GM12878 (cell line): ENCODE results near the gene LANCL2. TPM values are rescaled to one million over a fixed set of nuclear protein-coding genes. Genes with fewer than 3 reads are reported as not detected.

Source experiments
- ATAC-seq: fragments of 200-7000 bp; cut with Tn5 transposase; 3 replicates; pipeline ENCODE4 v1.9.1; 2020; ENCODE audit warnings: mild to moderate bottlenecking, moderate library complexity
- BruUV-seq: library from RNA; stranded (reverse); fragments of 400-500 nt; replicated peaks from 2 replicates; lab custom pipeline; 2021; lab: Mats Ljungman, UMichigan
- CTCF ChIA-PET: fragments of 300-600 bp; sonication (Branson Sonifier 250); formaldehyde crosslinking; extraction: SDS; loops from one replicate; lab custom pipeline; 2021; ENCODE audit warnings: inconsistent platforms; lab: Yijun Ruan, JAX
- POLR2A ChIA-PET: fragments of 350-600 bp; formaldehyde crosslinking; extraction: SDS; loops from one replicate; lab custom pipeline; 2021; ENCODE audit warnings: inconsistent platforms; lab: Charles Lee
- RAD21 ChIA-PET: fragments of 300-600 bp; sonication (Branson Sonifier 250); formaldehyde crosslinking; loops from one replicate; lab custom pipeline; 2023; ENCODE audit warnings: antibody characterized with exemption; ENCODE audit not compliant: unreplicated experiment; lab: Charles Lee
- SMC1A ChIA-PET: fragments of 300-600 bp; sonication (Branson Sonifier 250); formaldehyde crosslinking; loops from one replicate; lab custom pipeline; 2023; ENCODE audit not compliant: unreplicated experiment, uncharacterized antibody; lab: Charles Lee
- DNase-seq: peaks from one replicate; pipeline ENCODE4 v3.0.0-alpha.2; 2011; ENCODE audit warnings: low read depth, low spot score
- FAIRE-seq: peaks from 3 replicates; lab custom pipeline; 2011; peaks lifted over from hg19 to GRCh38; lab: Jason Lieb, UNC
- H2AFZ ChIP-seq: 2 replicates; pipeline ENCODE4 v1.6.0; 2011; ENCODE audit warnings: low read depth, low read length, control low read depth; ENCODE audit not compliant: control insufficient read depth
- H3K27ac ChIP-seq: 2 replicates; pipeline ENCODE4 v1.5.1; 2011; ENCODE audit warnings: control low read depth; ENCODE audit not compliant: control insufficient read depth, insufficient read depth
- H3K27me3 ChIP-seq, 2 experiments: replicated peaks in 1 of 2; 2 replicates each; pipeline versions ENCODE4 v1.6.0 to v1.6.1; 2011; ENCODE audit warnings: low read length in 1 of 2; ENCODE audit not compliant: control insufficient read depth in 2 of 2, insufficient read depth in 2 of 2
- H3K36me3 ChIP-seq, 2 experiments: 2 replicates each; pipeline ENCODE4 v1.5.1; 2011; ENCODE audit warnings: low read length in 1 of 2; ENCODE audit not compliant: control insufficient read depth in 2 of 2, insufficient read depth in 2 of 2
- H3K4me1 ChIP-seq: 2 replicates; pipeline ENCODE4 v1.6.1; 2011; ENCODE audit warnings: mild to moderate bottlenecking, low read length, moderate library complexity, mixed read lengths; ENCODE audit not compliant: control insufficient read depth, insufficient read depth
- H3K4me2 ChIP-seq: 2 replicates; pipeline ENCODE4 v1.6.0; 2011; ENCODE audit warnings: control low read depth; ENCODE audit not compliant: control insufficient read depth, insufficient read depth
- H3K4me3 ChIP-seq: fragments of 200-600 bp; sonication (generic); 2 replicates; pipeline ENCODE4 v1.5.1; 2016
- H3K79me2 ChIP-seq: 2 replicates; pipeline ENCODE4 v1.6.0; 2011; ENCODE audit warnings: low read length; ENCODE audit not compliant: control insufficient read depth, insufficient read depth
- H3K9ac ChIP-seq: 2 replicates; pipeline ENCODE4 v1.8.0; 2011; ENCODE audit warnings: low read length, control low read depth, mixed read lengths; ENCODE audit not compliant: control insufficient read depth, insufficient read depth
- H3K9me3 ChIP-seq: replicated peaks from 3 replicates; pipeline ENCODE4 v1.5.1; 2011; ENCODE audit warnings: mild to moderate bottlenecking, low read length; ENCODE audit not compliant: control insufficient read depth, insufficient read depth
- H4K20me1 ChIP-seq: 2 replicates; pipeline ENCODE4 v1.6.0; 2011; ENCODE audit not compliant: control insufficient read depth, insufficient read depth
- ASH2L ChIP-seq: fragments of 300-600, 200-600 bp; sonication (generic); IDR thresholded peaks from 2 replicates; pipeline ENCODE4 v1.6.1; 2017; ENCODE audit warnings: low read depth, mild to moderate bottlenecking, borderline replicate concordance
- BACH1 ChIP-seq: fragments of 450-650 bp; IDR thresholded peaks from 2 replicates; pipeline ENCODE4 v1.6.1; 2017; ENCODE audit warnings: mild to moderate bottlenecking, borderline replicate concordance
- CBFB ChIP-seq: IDR thresholded peaks from 2 replicates; pipeline ENCODE4 v1.6.1; 2016; ENCODE audit warnings: antibody characterized with exemption, low read depth
- CREM ChIP-seq: IDR thresholded peaks from 2 replicates; pipeline ENCODE4 v1.6.1; 2014; ENCODE audit warnings: antibody characterized with exemption, low read depth
- HDAC6 ChIP-seq: fragments of 200-600 bp; sonication (generic); IDR thresholded peaks from one replicate; pipeline ENCODE4 v1.8.0; 2017; ENCODE audit warnings: antibody characterized with exemption; ENCODE audit not compliant: unreplicated experiment
- MEF2B ChIP-seq: fragments of 450-650 bp; IDR thresholded peaks from 2 replicates; pipeline ENCODE4 v1.6.1; 2018; ENCODE audit warnings: mild to moderate bottlenecking, moderate library complexity; ENCODE audit not compliant: partially characterized antibody, poor library complexity, severe bottlenecking
- MYC ChIP-seq: IDR thresholded peaks from 2 replicates; pipeline ENCODE4 v1.6.1; 2011; ENCODE audit warnings: mild to moderate bottlenecking, low read length, moderate library complexity, inconsistent platforms; ENCODE audit not compliant: insufficient read depth, insufficient replicate concordance, insufficient read length, severe bottlenecking
- NFIC ChIP-seq: IDR thresholded peaks from 2 replicates; pipeline ENCODE4 v1.6.1; 2012; ENCODE audit warnings: low read depth, mild to moderate bottlenecking, inconsistent platforms, low read length, moderate library complexity
- NR2F1 ChIP-seq: fragments of 450-650 bp; conservative IDR thresholded peaks from 2 replicates; pipeline ENCODE4 v1.6.1; 2017; ENCODE audit warnings: mild to moderate bottlenecking
- RB1 ChIP-seq: fragments of 450-650 bp; formaldehyde crosslinking; IDR thresholded peaks from 2 replicates; pipeline ENCODE4 v1.6.1; 2017; ENCODE audit warnings: mild to moderate bottlenecking, borderline replicate concordance
- SIX5 ChIP-seq: IDR thresholded peaks from 2 replicates; pipeline ENCODE4 v1.6.1; 2011; ENCODE audit warnings: mild to moderate bottlenecking, low read depth, low read length, moderate library complexity; ENCODE audit not compliant: severe bottlenecking
- SRF ChIP-seq, 2 experiments: IDR thresholded peaks; 2 replicates each; pipeline ENCODE4 v1.6.1; 2011; ENCODE audit warnings: low read depth in 2 of 2, low read length in 2 of 2, mild to moderate bottlenecking in 1 of 2, moderate library complexity in 1 of 2
- TARDBP ChIP-seq: IDR thresholded peaks from 2 replicates; pipeline ENCODE4 v1.6.1; 2016; ENCODE audit warnings: borderline replicate concordance
- TCF3 ChIP-seq: IDR thresholded peaks from 2 replicates; pipeline ENCODE4 v1.6.1; 2012; ENCODE audit warnings: low read depth, mild to moderate bottlenecking, low read length, borderline replicate concordance; ENCODE audit not compliant: insufficient read depth
- YBX1 ChIP-seq: fragments of 450-650 bp; IDR thresholded peaks from 2 replicates; pipeline ENCODE4 v1.6.1; 2016; ENCODE audit warnings: antibody characterized with exemption
- ZNF207 ChIP-seq: fragments of 450-650 bp; IDR thresholded peaks from 2 replicates; pipeline ENCODE4 v1.6.1; 2014; ENCODE audit warnings: antibody characterized with exemption, mild to moderate bottlenecking, borderline replicate concordance
- WGBS: methylation state at CpG from one replicate; pipeline ENCODE4 v1.1.6; 2016; ENCODE audit warnings: low lambda C conversion rate; ENCODE audit not compliant: insufficient replicate concordance, insufficient coverage; ENCODE audit errors: missing lambda C conversion rate; 5-methylcytosine and 5-hydroxymethylcytosine counted together
- in situ Hi-C: fragments of 300-500 bp; cut with MboI; formaldehyde crosslinking; loops from 9 replicates; pipeline ENCODE4 v1.14.3; 2018; ENCODE audit warnings: mixed read lengths
- intact Hi-C: fragments of 100-400 bp; cut with micrococcal nuclease; formaldehyde crosslinking; loops from one replicate; pipeline ENCODE4 v1.14.2; 2022; ENCODE audit not compliant: unreplicated experiment
- polyA plus RNA-seq, 11 experiments: library from polyadenylated mRNA; depleted of rRNA in 4 of 11; unstranded in 6 of 11; stranded (reverse) in 5 of 11; fragments of >200 nt; fragmentation: Nextera tagmentation in 4 of 11; fragmentation: Illumina TruSeq in 1 of 11; extraction: Ambion mirVana in 4 of 11; extraction: Trizol in 1 of 11; gene quantifications; 1 replicate in 1 of 11; 2 replicates in 10 of 11; pipeline versions ENCODE4 v1.2.1 to v1.2.3, GENCODE V29; 2011 to 2016; ENCODE audit warnings: inconsistent platforms in 2 of 11, missing spikeins in 2 of 11, low read depth in 1 of 11
- total RNA-seq, 4 experiments: library from RNA; depleted of rRNA in 3 of 4; stranded (reverse); fragments of >200 nt in 3 of 4; fragmentation: Illumina TruSeq in 1 of 4; extraction: Trizol in 1 of 4; gene quantifications; 2 replicates each; pipeline versions ENCODE4 v1.2.1 to v1.2.3, GENCODE V29; 2013 to 2021
- TF ChIP-seq, protein P1 (sequence below): IDR thresholded peaks from 2 replicates; pipeline ENCODE4 v1.6.1; 2011; ENCODE audit warnings: low read depth, mild to moderate bottlenecking, low read length, moderate library complexity, borderline replicate concordance; ENCODE audit errors: extremely low read depth
- TF ChIP-seq, protein P2 (sequence below): fragments of 450-650 bp; IDR thresholded peaks from 2 replicates; pipeline ENCODE4 v1.6.1; 2017; ENCODE audit warnings: mild to moderate bottlenecking, moderate library complexity

The LANCL2 gene
- total and polyA plus RNA-seq, 10 of the 15 experiments (the other 5 are each of a cell fraction or from before 2014, with no cell fraction given), result 8.1 to 28.6 (median 16.4) TPM

DNA sequence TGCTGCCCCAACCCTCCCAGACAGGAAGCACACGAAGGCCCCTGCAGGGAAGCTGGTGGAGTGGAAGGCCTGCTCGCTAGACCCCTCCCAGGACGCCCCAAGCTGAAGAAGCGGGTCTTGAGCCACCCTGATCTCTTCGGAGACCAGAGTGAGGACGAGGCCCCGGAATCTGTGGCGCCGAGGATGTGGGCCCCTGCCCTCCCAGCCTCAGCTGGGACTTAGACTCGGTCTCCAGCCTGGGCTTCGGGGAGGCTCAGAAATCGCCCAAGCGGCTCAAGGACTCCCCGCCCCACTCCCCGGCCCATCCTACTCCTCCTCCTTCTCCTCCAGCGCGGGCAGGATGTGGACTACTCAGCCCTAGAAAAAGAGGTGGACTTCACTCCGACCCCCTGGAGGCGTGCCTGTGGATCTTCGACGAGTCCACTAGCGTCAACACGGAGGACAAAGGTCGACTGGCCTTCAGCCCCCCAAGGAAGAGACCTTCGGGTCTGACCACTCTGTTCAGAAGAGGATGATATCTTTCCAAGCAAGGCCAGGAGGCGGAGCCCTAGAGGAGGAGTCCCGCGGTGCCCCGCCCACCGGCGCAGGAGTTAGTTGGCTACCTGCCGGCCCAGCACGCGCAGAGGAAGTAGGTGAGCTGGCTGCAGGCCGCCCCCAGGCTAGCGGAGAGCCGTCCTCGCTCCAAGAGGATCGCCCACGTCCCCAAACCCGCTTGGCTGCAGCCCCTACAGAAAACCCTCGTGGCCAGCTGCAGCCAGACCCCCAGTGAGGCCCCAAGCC lies 21.9 kb upstream of the LANCL2 start:
- no peak overlapping the region for H3K27ac ChIP-seq
- FAIRE-seq (no peak), ATAC-seq (no peak), DNase-seq (no peak)
- ChIA-PET POLR2A (no interaction called here), CTCF (no interaction called here), RAD21 (no interaction called here), SMC1A (no interaction called here)
- H3K27me3 ChIP-seq, result no peaks in the 10 kb centered on the region
- H3K9me3 ChIP-seq, result no peaks in the 10 kb centered on the region; the same call in 2 of the 3 replicates
- H3K36me3 ChIP-seq, result no peaks in the 10 kb centered on the region
- WGBS, result 79% methylated on average over 36 of the region's 42 CpGs
- H3K4me2 ChIP-seq, result no peak overlapping the region
- H3K9ac ChIP-seq, result no peak overlapping the region
- no TSS peak for BruUV-seq
- no peak overlapping the region for H3K4me3 ChIP-seq
- no peaks in the 10 kb centered on the region for H4K20me1 ChIP-seq
- H3K4me1 ChIP-seq, result no peaks in the 10 kb centered on the region
- H2AFZ ChIP-seq, result no peak overlapping the region
- intact Hi-C loops (no loop called here), in situ Hi-C loops (no loop called here)
- H3K79me2 ChIP-seq, result no peaks in the 10 kb centered on the region
- TF ChIP-seq RB1 (no peak), NFIC (no peak), BACH1 (no peak), ASH2L (no peak), TCF3 (no peak), TARDBP (no peak), CREM (no peak), ZNF207 (no peak), SRF (IDR thresholded peaks at IDR 0.05; ENCODE audit: low read depth in 2 of 2, low read length in 2 of 2) (no peak), CBFB (no peak), HDAC6 (no peak), SIX5 (no peak), MYC (no peak), YBX1 (no peak), MEF2B (no peak), NR2F1 (no peak)
- TF ChIP-seq, protein P1, sequence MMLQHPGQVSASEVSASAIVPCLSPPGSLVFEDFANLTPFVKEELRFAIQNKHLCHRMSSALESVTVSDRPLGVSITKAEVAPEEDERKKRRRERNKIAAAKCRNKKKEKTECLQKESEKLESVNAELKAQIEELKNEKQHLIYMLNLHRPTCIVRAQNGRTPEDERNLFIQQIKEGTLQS, result no peak
- TF ChIP-seq, protein P2, sequence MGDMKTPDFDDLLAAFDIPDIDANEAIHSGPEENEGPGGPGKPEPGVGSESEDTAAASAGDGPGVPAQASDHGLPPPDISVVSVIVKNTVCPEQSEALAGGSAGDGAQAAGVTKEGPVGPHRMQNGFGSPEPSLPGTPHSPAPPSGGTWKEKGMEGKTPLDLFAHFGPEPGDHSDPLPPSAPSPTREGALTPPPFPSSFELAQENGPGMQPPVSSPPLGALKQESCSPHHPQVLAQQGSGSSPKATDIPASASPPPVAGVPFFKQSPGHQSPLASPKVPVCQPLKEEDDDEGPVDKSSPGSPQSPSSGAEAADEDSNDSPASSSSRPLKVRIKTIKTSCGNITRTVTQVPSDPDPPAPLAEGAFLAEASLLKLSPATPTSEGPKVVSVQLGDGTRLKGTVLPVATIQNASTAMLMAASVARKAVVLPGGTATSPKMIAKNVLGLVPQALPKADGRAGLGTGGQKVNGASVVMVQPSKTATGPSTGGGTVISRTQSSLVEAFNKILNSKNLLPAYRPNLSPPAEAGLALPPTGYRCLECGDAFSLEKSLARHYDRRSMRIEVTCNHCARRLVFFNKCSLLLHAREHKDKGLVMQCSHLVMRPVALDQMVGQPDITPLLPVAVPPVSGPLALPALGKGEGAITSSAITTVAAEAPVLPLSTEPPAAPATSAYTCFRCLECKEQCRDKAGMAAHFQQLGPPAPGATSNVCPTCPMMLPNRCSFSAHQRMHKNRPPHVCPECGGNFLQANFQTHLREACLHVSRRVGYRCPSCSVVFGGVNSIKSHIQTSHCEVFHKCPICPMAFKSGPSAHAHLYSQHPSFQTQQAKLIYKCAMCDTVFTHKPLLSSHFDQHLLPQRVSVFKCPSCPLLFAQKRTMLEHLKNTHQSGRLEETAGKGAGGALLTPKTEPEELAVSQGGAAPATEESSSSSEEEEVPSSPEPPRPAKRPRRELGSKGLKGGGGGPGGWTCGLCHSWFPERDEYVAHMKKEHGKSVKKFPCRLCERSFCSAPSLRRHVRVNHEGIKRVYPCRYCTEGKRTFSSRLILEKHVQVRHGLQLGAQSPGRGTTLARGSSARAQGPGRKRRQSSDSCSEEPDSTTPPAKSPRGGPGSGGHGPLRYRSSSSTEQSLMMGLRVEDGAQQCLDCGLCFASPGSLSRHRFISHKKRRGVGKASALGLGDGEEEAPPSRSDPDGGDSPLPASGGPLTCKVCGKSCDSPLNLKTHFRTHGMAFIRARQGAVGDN, result no peak
